ENCODE results near the gene RAB31.

DNA sequence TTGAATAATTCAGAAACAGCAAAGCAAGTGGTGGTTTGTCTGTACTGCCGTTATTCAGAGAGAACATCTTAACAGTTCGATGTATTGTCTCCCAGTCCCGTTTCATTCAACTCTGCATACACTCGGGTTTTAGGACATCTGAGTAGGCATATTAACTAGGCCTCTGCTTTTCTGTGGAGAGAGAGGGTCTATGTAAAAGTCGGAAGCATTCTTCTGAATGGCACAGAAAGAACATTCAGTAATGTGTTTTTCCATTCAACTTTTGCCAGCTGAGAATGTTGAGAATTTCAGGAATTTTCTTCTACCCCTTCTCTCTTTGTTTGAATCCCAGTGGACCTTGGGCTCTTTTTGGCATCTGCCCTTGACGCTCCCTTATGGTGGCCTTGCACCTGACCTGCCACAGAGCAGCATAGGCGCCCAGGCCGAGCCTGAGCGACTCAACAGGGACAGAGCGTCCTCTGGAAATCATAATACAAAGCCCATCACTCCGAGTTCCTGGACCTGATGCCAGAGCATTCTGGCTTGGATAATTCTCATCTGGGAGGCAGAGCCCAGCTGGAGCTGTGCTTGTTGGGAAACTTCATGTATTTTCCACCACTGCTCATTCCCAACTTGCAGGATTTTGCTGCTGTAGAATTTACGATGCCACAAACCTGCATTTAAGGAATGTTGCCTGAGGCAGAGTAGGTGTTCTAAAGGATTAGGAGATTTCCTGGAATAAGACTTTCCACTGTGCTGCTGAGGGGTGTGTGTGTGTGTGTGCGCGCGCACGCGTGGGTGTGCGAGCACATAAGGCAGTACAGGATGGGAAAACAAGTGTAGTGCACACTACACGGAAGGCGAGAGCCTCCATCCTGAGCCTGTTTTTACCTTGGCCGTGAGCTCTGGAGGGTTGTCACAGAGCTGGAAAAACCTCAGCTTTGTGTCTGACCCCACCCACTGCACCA lies 100.5 kb downstream of the RAB31 start:
- no peak for TF ChIP-seq POLR2A (IDR thresholded peaks at IDR 0.05)
- peak in 1 of 2 donors; percentile 53 for TF ChIP-seq POLR2AphosphoS5 (IDR thresholded peaks at IDR 0.05; ENCODE audit: insufficient read depth in 1 of 2, low read depth in 1 of 2)
- TF ChIP-seq, protein P1, sequence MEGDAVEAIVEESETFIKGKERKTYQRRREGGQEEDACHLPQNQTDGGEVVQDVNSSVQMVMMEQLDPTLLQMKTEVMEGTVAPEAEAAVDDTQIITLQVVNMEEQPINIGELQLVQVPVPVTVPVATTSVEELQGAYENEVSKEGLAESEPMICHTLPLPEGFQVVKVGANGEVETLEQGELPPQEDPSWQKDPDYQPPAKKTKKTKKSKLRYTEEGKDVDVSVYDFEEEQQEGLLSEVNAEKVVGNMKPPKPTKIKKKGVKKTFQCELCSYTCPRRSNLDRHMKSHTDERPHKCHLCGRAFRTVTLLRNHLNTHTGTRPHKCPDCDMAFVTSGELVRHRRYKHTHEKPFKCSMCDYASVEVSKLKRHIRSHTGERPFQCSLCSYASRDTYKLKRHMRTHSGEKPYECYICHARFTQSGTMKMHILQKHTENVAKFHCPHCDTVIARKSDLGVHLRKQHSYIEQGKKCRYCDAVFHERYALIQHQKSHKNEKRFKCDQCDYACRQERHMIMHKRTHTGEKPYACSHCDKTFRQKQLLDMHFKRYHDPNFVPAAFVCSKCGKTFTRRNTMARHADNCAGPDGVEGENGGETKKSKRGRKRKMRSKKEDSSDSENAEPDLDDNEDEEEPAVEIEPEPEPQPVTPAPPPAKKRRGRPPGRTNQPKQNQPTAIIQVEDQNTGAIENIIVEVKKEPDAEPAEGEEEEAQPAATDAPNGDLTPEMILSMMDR (IDR thresholded peaks at IDR 0.05), result no peak
